MCF 10A (cell line): ENCODE results near the gene IFNK. TPM values are rescaled to one million over a fixed set of nuclear protein-coding genes. Genes with fewer than 3 reads are reported as not detected.

Source experiments
- BruUV-seq: library from RNA; stranded (reverse); fragments of 400-500 nt; replicated peaks from 2 replicates; lab custom pipeline; 2021; lab: Mats Ljungman, UMichigan
- CTCF ChIA-PET: fragments of 300-600 bp; sonication (Branson Sonifier 250); formaldehyde crosslinking; extraction: SDS; loops from one replicate; lab custom pipeline; 2021; ENCODE audit warnings: antibody characterized with exemption, inconsistent platforms; lab: Yijun Ruan, JAX
- POLR2A ChIA-PET: fragments of 300-600, 350-650 bp; sonication (Branson Sonifier 250); formaldehyde crosslinking; extraction: SDS; loops from one replicate; lab custom pipeline; 2020; ENCODE audit warnings: antibody characterized with exemption, inconsistent platforms; lab: Yijun Ruan, JAX
- DNase-seq: peaks from one replicate; pipeline ENCODE4 v3.0.0-alpha.2; 2018; ENCODE audit not compliant: unreplicated experiment
- H3K27ac Mint-ChIP-seq: one replicate; pipeline ENCODE4 v1.8.0; 2022; ENCODE audit warnings: mild to moderate bottlenecking, low read depth, mixed read lengths; ENCODE audit not compliant: unreplicated experiment
- H3K27me3 Mint-ChIP-seq: one replicate; pipeline ENCODE4 v1.8.0; 2022; ENCODE audit warnings: mixed read lengths; ENCODE audit not compliant: insufficient read depth, unreplicated experiment
- H3K36me3 Mint-ChIP-seq: one replicate; pipeline ENCODE4 v1.8.0; 2022; ENCODE audit warnings: mild to moderate bottlenecking, moderate library complexity, mixed read lengths; ENCODE audit not compliant: insufficient read depth, unreplicated experiment
- H3K4me1 Mint-ChIP-seq: one replicate; pipeline ENCODE4 v1.8.0; 2022; ENCODE audit warnings: mixed read lengths; ENCODE audit not compliant: insufficient read depth, unreplicated experiment
- H3K4me3 Mint-ChIP-seq: one replicate; pipeline ENCODE4 v1.8.0; 2022; ENCODE audit warnings: mild to moderate bottlenecking, moderate library complexity, mixed read lengths; ENCODE audit not compliant: unreplicated experiment
- H3K9me3 Mint-ChIP-seq: one replicate; pipeline ENCODE4 v1.8.0; 2022; ENCODE audit warnings: mixed read lengths; ENCODE audit not compliant: unreplicated experiment
- intact Hi-C: fragments of 100-400 bp; cut with micrococcal nuclease; formaldehyde crosslinking; loops from 2 replicates; pipeline ENCODE4 v1.14.1; 2022
- total RNA-seq: library from RNA; stranded (reverse); gene quantifications from 2 replicates; pipeline ENCODE4 v1.2.3, GENCODE V29; 2022
- TF ChIP-seq, protein P1 (sequence below): fragments of 200-600 bp; IDR thresholded peaks from one replicate; pipeline ENCODE4 v1.8.0; 2022; ENCODE audit warnings: antibody characterized with exemption, mild to moderate bottlenecking; ENCODE audit not compliant: unreplicated experiment

The IFNK gene
- total RNA-seq, 1 experiment from 2014 or later = not detected

DNA sequence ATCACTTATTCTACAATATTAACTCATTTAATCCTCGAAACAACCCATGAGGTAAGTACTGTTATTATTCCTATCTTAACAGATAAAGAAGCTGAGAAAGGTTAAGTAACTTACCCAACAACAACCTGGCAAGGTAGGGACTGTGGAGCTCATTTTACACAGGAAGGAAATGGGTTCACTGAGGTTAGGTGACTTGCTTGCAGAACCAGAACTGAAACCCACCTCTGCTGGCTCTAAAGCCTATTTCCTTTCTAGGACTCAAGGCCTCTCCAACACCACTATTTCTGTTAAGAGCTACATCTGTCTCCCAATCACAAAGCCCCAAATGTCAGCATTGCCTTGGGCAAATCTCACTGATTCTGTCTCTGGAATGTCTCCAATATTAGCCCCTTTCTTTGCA lies 38.9 kb upstream of the IFNK start:
- no peaks in the 10 kb centered on the region for H3K36me3 Mint-ChIP-seq
- TF ChIP-seq, protein P1, sequence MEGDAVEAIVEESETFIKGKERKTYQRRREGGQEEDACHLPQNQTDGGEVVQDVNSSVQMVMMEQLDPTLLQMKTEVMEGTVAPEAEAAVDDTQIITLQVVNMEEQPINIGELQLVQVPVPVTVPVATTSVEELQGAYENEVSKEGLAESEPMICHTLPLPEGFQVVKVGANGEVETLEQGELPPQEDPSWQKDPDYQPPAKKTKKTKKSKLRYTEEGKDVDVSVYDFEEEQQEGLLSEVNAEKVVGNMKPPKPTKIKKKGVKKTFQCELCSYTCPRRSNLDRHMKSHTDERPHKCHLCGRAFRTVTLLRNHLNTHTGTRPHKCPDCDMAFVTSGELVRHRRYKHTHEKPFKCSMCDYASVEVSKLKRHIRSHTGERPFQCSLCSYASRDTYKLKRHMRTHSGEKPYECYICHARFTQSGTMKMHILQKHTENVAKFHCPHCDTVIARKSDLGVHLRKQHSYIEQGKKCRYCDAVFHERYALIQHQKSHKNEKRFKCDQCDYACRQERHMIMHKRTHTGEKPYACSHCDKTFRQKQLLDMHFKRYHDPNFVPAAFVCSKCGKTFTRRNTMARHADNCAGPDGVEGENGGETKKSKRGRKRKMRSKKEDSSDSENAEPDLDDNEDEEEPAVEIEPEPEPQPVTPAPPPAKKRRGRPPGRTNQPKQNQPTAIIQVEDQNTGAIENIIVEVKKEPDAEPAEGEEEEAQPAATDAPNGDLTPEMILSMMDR = no peak
- intact Hi-C loops = no loop called here
- no TSS peak for BruUV-seq
- H3K4me3 Mint-ChIP-seq = no peak overlapping the region
- POLR2A ChIA-PET = interaction anchor here (0.8 to 1.4 kb wide), 2 partner anchors 22 to 99 kb away, joined by 3 to 6 read pairs; no protein-coding TSS in a partner anchor
- no peaks in the 10 kb centered on the region for H3K27me3 Mint-ChIP-seq
- no peak for DNase-seq
- no peak overlapping the region for H3K27ac Mint-ChIP-seq
- no peaks in the 10 kb centered on the region for H3K4me1 Mint-ChIP-seq
- CTCF ChIA-PET = interaction anchor here (0.6 to 1.0 kb wide), 3 partner anchors 10 to 425 kb away, joined by 3 read pairs; no protein-coding TSS in a partner anchor
- no peaks in the 10 kb centered on the region for H3K9me3 Mint-ChIP-seq

DNA sequence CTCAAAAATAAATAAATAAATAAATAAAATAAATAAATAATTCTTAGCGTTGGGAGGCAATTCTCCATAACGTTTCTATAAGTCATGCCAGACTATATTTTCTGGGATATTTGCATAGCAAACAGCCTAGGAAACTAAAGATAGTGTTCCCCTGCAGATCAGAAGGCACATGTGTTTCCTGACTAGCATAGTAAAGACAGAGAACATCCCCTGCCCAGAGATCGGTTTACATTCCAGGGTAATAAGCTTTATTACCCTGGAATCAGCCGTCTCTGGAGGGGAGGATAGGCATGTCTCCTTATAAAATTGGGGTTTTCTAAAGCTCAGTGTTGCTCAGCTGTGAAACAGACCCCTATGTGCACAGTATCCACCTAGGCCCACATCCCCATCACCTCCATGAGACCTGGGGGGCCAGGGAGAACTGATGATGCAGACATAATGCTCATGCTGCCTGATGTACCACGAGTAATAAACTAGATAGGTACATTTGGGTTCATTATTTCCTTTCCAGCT lies 36.9 kb upstream of the IFNK start:
- Mint-ChIP-seq H3K9me3 (no peaks in the 10 kb centered on the region), H3K4me1 (no peaks in the 10 kb centered on the region), H3K27ac (no peak overlapping the region), H3K36me3 (no peaks in the 10 kb centered on the region), H3K27me3 (no peaks in the 10 kb centered on the region), H3K4me3 (no peak overlapping the region)
- intact Hi-C loops = no loop called here
- ChIA-PET POLR2A (interaction anchor here (0.5 kb wide), 1 partner anchor 18 kb away, joined by 3 read pairs; no protein-coding TSS in a partner anchor), CTCF (interaction anchor here (0.7 to 1.0 kb wide), 2 partner anchors 50 to 138 kb away, joined by 3 to 4 read pairs; no protein-coding TSS in a partner anchor)
- no TSS peak for BruUV-seq
- no peak for DNase-seq
- TF ChIP-seq, protein P1 = no peak

DNA sequence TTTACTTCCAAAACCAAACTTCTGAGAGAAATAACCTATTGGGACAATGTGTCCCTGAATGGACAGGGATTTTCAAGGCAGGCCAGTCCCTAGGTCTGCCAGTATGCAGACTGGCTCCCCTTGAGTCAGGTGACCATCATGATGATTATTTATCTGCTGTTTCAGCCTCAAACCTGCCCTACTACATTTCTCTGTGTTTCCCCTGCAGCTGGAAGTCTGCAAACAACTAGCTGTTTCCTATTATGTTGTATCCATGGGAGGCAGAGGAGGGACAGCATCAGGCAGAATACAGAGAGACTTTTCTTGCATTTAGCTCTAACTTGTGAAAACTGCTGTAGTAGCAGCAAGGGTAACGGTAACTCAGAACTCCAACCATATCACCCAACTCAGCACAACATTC lies 36.2 kb upstream of the IFNK start:
- no peak overlapping the region for H3K4me3 Mint-ChIP-seq
- no peaks in the 10 kb centered on the region for H3K4me1 Mint-ChIP-seq
- TF ChIP-seq, protein P1 = no peak
- H3K27ac Mint-ChIP-seq = no peak overlapping the region
- no peak for DNase-seq
- ChIA-PET POLR2A (no interaction called here), CTCF (interaction anchor here (0.6 to 0.7 kb wide), 2 partner anchors 11 to 139 kb away, joined by 3 to 4 read pairs; no protein-coding TSS in a partner anchor)
- H3K9me3 Mint-ChIP-seq = no peaks in the 10 kb centered on the region
- H3K27me3 Mint-ChIP-seq = no peaks in the 10 kb centered on the region
- intact Hi-C loops = no loop called here
- BruUV-seq = no TSS peak
- H3K36me3 Mint-ChIP-seq = no peaks in the 10 kb centered on the region

DNA sequence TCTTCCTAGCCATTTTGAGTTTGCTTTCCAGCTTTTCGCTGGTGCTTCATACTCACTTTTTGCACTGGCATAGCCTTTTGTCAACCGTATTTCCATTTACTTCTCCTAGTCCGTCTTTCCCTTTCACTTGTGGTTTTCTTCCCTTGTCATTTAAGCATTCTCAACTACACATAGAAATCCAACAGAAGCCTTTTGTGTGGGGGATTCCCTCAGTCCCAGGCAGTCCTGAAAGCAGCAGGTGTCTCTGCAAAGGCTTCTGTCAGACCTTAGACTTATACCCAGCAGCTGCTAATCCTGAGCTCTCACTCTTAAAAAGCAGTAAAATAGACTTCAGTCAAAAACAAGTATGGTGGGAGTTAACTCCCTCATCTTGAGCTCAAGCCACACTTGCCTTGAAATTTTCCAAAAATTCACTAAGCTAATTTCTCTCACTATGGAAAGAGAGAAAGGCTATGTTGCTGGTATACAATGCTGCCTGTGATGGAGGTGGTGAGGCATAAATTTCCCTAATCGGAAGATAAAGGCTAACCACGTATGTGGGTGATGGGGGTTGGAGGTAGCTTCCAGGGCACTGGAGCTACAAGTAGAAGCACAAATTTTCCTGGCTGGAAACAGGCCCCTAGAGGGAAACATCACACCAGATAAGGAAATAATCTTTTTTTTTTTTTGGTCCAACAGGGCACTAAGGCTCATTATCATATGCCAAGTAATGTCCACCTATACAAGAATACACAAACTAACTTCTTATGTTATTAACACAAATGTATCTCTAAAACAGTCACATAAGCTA lies 34.8 kb upstream of the IFNK start:
- TF ChIP-seq, protein P1 = no peak
- intact Hi-C loops = no loop called here
- no peak overlapping the region for H3K4me3 Mint-ChIP-seq
- POLR2A ChIA-PET = interaction anchor here (0.7 to 2.0 kb wide), 3 partner anchors 10 to 40 kb away, joined by 3 to 5 read pairs (median 4); partner anchors contain the start of gene MOB3B
- no peaks in the 10 kb centered on the region for H3K36me3 Mint-ChIP-seq
- no peaks in the 10 kb centered on the region for H3K27me3 Mint-ChIP-seq
- CTCF ChIA-PET = interaction anchor here (0.6 to 1.1 kb wide), 9 partner anchors 9 to 494 kb away, joined by 3 to 7 read pairs (median 3); no protein-coding TSS in a partner anchor
- no peak overlapping the region for H3K27ac Mint-ChIP-seq
- BruUV-seq = no TSS peak
- no peaks in the 10 kb centered on the region for H3K4me1 Mint-ChIP-seq
- no peak for DNase-seq
- no peaks in the 10 kb centered on the region for H3K9me3 Mint-ChIP-seq
